GM06990 (cell line): ENCODE results near the gene ATP13A1.

Source experiments
- DNase-seq: peaks from one replicate; pipeline ENCODE4 v3.0.0-alpha.2; 2011; ENCODE audit not compliant: insufficient read length; ENCODE audit errors: extremely low read depth
- H3K27me3 ChIP-seq: replicated peaks from 2 replicates; pipeline ENCODE4 v1.6.0; 2011; ENCODE audit warnings: low read length; ENCODE audit not compliant: control insufficient read depth, insufficient read depth
- H3K36me3 ChIP-seq: 2 replicates; pipeline ENCODE4 v1.5.1; 2011; ENCODE audit warnings: low read length; ENCODE audit not compliant: control insufficient read depth, insufficient read depth
- H3K4me3 ChIP-seq: replicated peaks from 2 replicates; pipeline ENCODE4 v1.5.1; 2011; ENCODE audit warnings: low read depth, mild to moderate bottlenecking, control low read depth, low read length
- TF ChIP-seq, protein P1 (sequence below): IDR thresholded peaks from 2 replicates; pipeline ENCODE4 v1.5.1; 2011; ENCODE audit warnings: low read length, control low read depth, mild to moderate bottlenecking, inconsistent platforms; ENCODE audit not compliant: insufficient read depth, poor library complexity, severe bottlenecking

The ATP13A1 gene

DNA sequence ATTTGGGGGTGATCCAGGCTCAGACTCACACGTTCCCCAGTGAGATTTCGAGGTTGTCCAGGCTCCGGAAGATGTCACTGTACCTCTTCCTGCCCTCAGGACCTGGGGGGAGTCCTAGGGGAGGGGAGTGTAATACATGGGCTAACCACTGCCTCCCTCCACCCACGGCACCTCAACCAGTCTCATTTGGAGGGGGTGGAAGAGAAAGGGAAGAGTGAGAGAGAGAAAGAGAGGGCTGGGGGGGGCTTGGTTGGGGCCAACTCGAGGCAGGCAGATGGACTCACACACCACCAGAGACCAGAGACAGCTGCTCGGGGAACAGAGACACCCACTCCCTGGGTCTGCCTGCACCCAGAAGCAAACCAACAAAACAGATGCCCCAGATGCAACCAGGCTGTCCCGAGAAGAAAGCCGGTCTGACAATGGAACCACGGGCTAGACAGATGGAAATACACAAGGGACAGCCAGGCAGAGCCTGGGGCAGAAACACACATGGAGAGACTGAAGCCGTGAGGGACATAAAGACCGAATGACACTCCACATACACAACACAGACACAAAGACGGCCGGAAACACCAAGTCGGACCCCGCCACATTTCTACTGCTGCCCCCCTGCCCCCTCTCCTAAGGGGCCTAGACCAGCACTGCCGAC, 20.8 kb downstream of the ATP13A1 start:
- Histone ChIP-seq H3K4me3 (peak overlapping the region; percentile 82), H3K36me3 (peaks cover 43% of the 10 kb centered on the region), H3K27me3 (no peaks in the 10 kb centered on the region)
- no peak for DNase-seq
- TF ChIP-seq, protein P1, sequence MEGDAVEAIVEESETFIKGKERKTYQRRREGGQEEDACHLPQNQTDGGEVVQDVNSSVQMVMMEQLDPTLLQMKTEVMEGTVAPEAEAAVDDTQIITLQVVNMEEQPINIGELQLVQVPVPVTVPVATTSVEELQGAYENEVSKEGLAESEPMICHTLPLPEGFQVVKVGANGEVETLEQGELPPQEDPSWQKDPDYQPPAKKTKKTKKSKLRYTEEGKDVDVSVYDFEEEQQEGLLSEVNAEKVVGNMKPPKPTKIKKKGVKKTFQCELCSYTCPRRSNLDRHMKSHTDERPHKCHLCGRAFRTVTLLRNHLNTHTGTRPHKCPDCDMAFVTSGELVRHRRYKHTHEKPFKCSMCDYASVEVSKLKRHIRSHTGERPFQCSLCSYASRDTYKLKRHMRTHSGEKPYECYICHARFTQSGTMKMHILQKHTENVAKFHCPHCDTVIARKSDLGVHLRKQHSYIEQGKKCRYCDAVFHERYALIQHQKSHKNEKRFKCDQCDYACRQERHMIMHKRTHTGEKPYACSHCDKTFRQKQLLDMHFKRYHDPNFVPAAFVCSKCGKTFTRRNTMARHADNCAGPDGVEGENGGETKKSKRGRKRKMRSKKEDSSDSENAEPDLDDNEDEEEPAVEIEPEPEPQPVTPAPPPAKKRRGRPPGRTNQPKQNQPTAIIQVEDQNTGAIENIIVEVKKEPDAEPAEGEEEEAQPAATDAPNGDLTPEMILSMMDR, result no peak

DNA sequence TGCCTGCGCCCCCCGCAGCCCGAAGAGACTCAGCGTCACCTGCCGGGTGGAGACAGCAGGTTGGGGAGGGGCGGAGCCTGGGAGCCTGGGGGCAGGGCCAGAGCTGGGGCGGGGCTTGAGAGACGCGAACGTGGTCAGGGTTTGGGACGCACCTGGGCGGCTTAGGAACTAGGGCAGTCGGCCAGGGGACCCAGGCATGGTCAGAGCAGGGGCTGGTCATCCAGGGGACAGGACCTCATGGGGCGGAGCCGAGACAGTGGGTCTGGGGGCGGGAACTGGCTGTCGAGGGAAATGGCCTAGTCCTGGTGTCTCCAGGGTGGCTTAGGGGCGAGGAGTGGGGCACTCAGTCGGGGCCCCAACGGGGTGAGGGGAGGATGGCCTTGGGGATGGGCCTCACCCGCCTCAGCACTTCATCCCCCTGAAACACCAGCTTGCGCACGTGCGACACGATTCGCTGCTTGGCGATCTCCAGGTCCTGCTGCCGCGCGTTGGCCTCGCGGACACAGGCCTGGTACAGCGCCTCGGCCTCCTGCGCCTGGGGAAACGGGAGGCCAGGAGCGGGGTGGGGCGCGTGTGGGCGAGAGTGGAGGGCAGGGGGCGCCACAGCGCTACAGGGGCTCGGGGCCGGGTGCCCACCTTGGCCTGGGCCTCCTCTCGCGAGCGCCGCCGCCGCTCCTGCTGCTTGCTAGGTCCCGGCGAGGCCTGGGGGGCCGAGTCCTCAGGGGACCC, 25.8 kb downstream of the ATP13A1 start:
- no peak for DNase-seq
- TF ChIP-seq, protein P1, result no peak
- no peaks in the 10 kb centered on the region for H3K27me3 ChIP-seq
- H3K4me3 ChIP-seq, result no peak overlapping the region
- peaks cover 55% of the 10 kb centered on the region for H3K36me3 ChIP-seq

DNA sequence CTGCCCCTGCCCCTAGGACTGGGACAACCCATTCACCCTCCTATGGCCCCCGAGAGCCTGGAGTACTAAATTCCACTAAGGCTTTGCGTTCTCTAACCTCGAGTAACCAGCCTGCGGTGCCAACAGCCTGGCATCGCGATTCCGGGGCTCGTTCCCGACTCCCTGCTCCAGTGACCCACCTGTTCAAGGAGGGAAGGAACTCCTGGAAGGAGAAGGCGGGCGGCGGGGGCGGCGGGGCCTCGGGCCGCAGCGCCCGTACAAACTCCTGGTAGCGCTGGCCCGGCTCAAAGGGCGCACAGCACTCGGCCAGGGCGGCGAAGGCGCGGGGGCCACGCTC, 26.3 kb downstream of the ATP13A1 start:
- Histone ChIP-seq H3K27me3 (no peaks in the 10 kb centered on the region), H3K4me3 (no peak overlapping the region), H3K36me3 (peaks cover 57% of the 10 kb centered on the region)
- no peak for DNase-seq
- TF ChIP-seq, protein P1, result no peak

DNA sequence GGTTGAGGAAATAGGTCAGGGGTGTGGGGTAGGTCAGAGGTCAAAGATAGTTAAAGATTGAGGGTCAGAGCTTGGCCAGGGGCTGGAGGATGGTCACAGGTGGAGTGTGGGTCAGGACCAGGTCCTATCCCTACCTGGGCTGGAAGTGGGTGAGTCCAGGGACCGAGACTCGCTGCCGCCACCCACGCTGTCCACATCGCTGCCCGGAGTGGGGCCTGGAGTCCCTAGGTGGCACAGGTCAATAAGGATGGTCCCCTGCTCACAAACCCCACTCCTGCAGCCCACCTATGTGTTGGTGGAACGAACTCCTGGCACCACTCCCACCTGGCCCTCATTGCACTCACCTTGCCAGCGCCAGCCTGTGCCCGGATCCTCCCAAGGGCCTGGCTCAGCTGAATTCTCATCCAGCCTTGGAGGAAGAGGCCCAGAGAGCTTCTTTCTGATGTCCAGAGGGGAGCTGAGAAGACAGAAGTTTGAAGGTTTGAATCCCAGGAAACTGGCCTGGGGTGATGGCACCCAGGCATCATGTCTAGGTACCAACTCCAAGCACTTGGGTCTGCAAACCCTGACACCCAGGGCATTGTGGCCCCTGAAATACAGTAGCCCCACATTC, 26.8 kb downstream of the ATP13A1 start:
- no peak for DNase-seq
- Histone ChIP-seq H3K27me3 (no peaks in the 10 kb centered on the region), H3K4me3 (no peak overlapping the region), H3K36me3 (peaks cover 55% of the 10 kb centered on the region)
- TF ChIP-seq, protein P1, result no peak

DNA sequence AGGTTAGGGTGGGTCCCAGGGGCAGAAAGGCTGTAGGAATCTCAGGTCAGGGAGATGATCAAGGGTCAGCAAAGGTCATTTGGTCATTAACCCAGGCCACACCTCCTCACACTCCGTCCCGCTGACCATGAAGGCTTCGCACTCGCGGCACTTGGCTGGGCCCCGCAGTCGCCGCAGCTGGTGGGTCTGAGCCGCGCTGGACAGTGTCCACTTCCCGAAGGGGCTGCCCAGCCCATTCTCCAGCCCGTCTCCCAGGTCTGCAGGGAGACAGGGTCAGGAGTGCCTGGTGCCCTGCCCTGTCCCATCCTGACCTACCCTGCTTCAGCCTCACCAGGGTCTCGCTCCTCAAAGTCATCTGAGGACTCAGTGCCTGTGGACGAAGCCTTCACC, 28.2 kb downstream of the ATP13A1 start:
- no peaks in the 10 kb centered on the region for H3K27me3 ChIP-seq
- H3K36me3 ChIP-seq, result peaks cover 57% of the 10 kb centered on the region
- no peak overlapping the region for H3K4me3 ChIP-seq
- TF ChIP-seq, protein P1, result no peak
- DNase-seq, result no peak
